Calu3 (cell line): ENCODE measurements around the gene CELA2A. TPM values are rescaled to one million over a fixed set of nuclear protein-coding genes. Genes with fewer than 3 reads are reported as not detected.

Experiments used
- BruUV-seq: library from RNA; stranded (reverse); fragments of 400-500 nt; replicated peaks from 2 replicates; lab custom pipeline; 2021; lab: Mats Ljungman, UMichigan
- CTCF ChIA-PET: fragments of 300-600 bp; sonication (Branson Sonifier 250); formaldehyde crosslinking; loops from one replicate; lab custom pipeline; 2022; ENCODE audit warnings: antibody characterized with exemption; lab: Charles Lee
- DNase-seq: peaks from one replicate; pipeline ENCODE4 v3.0.0; 2022
- H3K27ac Mint-ChIP-seq: one replicate; pipeline ENCODE4 v1.8.0; 2022; ENCODE audit warnings: mixed read lengths; ENCODE audit not compliant: unreplicated experiment
- H3K27me3 Mint-ChIP-seq: one replicate; pipeline ENCODE4 v1.8.0; 2022; ENCODE audit warnings: mixed read lengths; ENCODE audit not compliant: unreplicated experiment
- H3K36me3 Mint-ChIP-seq: one replicate; pipeline ENCODE4 v1.8.0; 2022; ENCODE audit warnings: mild to moderate bottlenecking, moderate library complexity, mixed read lengths; ENCODE audit not compliant: insufficient read depth, unreplicated experiment
- H3K4me1 Mint-ChIP-seq: one replicate; pipeline ENCODE4 v1.8.0; 2022; ENCODE audit warnings: mild to moderate bottlenecking, low read depth, mixed read lengths; ENCODE audit not compliant: unreplicated experiment
- H3K4me3 Mint-ChIP-seq: one replicate; pipeline ENCODE4 v1.8.0; 2022; ENCODE audit warnings: mild to moderate bottlenecking, low read depth, moderate library complexity, mixed read lengths; ENCODE audit not compliant: unreplicated experiment
- H3K9me3 Mint-ChIP-seq: one replicate; pipeline ENCODE4 v1.8.0; 2022; ENCODE audit warnings: low read depth, mixed read lengths; ENCODE audit not compliant: unreplicated experiment
- intact Hi-C: fragments of 100-400 bp; cut with micrococcal nuclease; formaldehyde crosslinking; loops from one replicate; pipeline ENCODE4 v1.10.0; 2022; ENCODE audit not compliant: unreplicated experiment
- total RNA-seq: library from RNA; stranded (reverse); gene quantifications from 2 replicates; pipeline ENCODE4 v1.2.3, GENCODE V29; 2022
- TF ChIP-seq, protein P1 (sequence below): fragments of 200-600 bp; IDR thresholded peaks from one replicate; pipeline ENCODE4 v1.8.0; 2022; ENCODE audit warnings: antibody characterized with exemption; ENCODE audit not compliant: unreplicated experiment

The CELA2A gene
- total RNA-seq, 1 experiment from 2014 or later, result not detected

DNA sequence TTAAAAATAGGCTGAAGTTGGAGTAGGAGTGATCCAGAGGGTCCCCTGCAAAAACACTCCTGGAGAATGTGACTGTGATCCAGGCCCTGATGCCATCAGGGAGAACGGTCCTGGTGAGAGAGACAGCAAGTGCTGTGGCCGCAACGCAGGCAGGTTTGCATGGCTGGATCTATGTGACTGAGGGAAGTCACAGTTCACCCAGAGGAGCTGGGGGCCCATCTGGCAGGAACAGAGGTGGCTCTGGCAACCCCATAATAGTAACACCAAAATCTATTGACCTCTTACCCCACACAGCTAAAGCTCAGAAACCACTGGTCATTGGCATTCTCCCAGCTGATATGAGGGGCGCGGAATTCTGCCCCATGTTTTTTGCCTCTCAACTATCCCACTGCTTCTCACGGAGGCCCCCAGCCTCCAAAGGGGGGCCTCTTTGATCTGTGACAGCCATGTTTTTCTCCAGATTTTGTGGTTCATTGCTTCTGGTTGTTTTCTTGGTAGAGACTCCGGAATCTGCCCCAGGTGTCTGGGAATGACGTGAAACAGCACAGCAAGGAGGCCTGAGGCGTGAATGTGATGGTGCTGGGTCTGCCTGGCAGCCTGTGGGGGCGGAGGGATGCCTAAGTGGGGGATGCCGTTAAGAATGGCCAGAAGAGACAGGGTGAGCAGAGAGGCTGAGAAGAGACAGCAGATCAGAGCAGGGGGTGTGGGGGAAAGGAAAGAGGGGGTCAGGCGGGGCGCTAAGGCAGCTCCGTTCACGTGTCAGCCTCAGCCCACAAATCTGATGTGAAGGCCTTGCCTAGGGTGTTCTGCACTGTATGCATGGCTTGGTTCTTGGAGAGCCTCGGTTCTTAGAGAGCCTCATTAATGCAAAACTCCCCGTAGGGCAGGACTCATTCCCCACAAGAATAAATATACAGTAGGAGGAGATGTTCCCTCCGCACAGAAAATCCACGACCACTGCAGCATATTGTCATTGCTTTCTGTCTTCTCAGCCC, 43.9 kb downstream of the CELA2A start:
- CTCF ChIA-PET, result no interaction called here
- Mint-ChIP-seq H3K27ac (no peak overlapping the region), H3K9me3 (no peaks in the 10 kb centered on the region), H3K4me3 (no peak overlapping the region), H3K36me3 (peaks cover 5% of the 10 kb centered on the region), H3K4me1 (no peaks in the 10 kb centered on the region), H3K27me3 (no peaks in the 10 kb centered on the region)
- DNase-seq, result no peak
- intact Hi-C loops, result loop anchor here (5.0 kb wide), 1 partner anchor 178 kb away; no protein-coding TSS in a partner anchor
- TF ChIP-seq, protein P1, sequence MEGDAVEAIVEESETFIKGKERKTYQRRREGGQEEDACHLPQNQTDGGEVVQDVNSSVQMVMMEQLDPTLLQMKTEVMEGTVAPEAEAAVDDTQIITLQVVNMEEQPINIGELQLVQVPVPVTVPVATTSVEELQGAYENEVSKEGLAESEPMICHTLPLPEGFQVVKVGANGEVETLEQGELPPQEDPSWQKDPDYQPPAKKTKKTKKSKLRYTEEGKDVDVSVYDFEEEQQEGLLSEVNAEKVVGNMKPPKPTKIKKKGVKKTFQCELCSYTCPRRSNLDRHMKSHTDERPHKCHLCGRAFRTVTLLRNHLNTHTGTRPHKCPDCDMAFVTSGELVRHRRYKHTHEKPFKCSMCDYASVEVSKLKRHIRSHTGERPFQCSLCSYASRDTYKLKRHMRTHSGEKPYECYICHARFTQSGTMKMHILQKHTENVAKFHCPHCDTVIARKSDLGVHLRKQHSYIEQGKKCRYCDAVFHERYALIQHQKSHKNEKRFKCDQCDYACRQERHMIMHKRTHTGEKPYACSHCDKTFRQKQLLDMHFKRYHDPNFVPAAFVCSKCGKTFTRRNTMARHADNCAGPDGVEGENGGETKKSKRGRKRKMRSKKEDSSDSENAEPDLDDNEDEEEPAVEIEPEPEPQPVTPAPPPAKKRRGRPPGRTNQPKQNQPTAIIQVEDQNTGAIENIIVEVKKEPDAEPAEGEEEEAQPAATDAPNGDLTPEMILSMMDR, result no peak
- no TSS peak for BruUV-seq

DNA sequence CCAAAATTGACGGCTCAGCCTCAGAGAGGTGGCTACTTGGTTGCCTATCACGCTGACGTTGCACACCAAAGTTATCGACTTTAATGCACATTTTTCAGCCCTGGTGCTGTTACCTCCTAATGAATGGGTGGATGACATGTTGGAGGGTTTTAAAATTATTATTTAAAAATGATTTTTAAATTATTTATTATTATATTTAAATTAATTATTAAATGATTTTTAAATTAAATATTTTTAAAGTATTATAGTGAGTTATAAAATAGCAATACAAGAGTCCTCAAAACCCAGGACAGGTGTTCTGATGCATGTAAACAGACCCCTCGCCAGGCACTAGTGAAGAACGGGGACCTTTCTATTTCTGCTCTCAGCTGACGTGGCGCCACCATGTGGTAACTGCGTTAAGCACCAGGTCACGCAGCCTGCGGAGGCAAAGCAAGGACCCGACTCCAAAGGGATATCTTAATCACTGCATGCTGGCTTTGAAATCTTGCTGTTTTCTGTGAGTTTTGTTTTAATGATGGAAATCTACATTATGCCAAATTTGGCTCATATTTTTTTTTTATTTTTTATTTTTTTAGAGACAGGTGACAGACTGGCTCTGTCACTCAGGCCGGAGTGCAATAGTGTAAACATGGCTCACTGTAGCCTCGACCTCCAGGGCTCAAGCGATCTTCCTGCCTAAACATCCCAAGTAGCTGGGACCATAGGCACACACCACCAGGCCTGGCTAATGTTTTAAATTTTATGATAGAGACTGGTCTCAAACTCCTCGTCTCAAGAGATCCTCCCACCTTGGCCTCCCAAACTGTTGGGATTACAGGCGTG, 44.9 kb downstream of the CELA2A start:
- H3K9me3 Mint-ChIP-seq, result no peaks in the 10 kb centered on the region
- no peak overlapping the region for H3K27ac Mint-ChIP-seq
- intact Hi-C loops, result loop anchor here (5.0 kb wide), 1 partner anchor 179 kb away; no protein-coding TSS in a partner anchor
- CTCF ChIA-PET, result no interaction called here
- no TSS peak for BruUV-seq
- no peak overlapping the region for H3K4me3 Mint-ChIP-seq
- peak; percentile 65 for DNase-seq
- H3K4me1 Mint-ChIP-seq, result no peaks in the 10 kb centered on the region
- no peaks in the 10 kb centered on the region for H3K27me3 Mint-ChIP-seq
- H3K36me3 Mint-ChIP-seq, result peaks cover 5% of the 10 kb centered on the region
- TF ChIP-seq, protein P1, result peak; percentile 68

DNA sequence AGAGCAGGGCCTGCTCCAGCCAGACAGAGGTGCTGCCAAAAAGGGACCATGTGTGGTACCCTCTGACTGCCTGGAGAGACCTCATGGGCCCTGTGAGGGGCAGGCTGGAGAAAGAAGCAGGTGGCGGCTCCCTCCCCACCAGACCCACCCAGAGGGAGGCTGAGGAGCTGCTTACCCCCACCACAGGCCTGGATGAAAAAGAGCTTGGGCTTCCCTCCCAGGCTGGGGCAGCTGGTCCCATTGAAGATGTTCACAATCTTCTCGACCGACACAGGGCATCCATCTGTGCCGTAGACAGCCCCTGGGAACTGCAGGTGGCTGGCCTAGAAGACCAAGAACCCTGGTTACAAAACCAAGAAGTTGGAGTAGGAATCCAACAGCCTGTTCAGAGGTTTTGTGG, 47.9 kb downstream of the CELA2A start:
- H3K27ac Mint-ChIP-seq, result no peak overlapping the region
- peaks cover 5% of the 10 kb centered on the region for H3K36me3 Mint-ChIP-seq
- CTCF ChIA-PET, result no interaction called here
- H3K9me3 Mint-ChIP-seq, result no peaks in the 10 kb centered on the region
- DNase-seq, result no peak
- BruUV-seq, result no TSS peak
- no peaks in the 10 kb centered on the region for H3K27me3 Mint-ChIP-seq
- intact Hi-C loops, result loop anchor here (5.0 kb wide), 1 partner anchor 182 kb away; no protein-coding TSS in a partner anchor
- no peaks in the 10 kb centered on the region for H3K4me1 Mint-ChIP-seq
- TF ChIP-seq, protein P1, result no peak
- H3K4me3 Mint-ChIP-seq, result no peak overlapping the region

- no peak for DNase-seq
- Mint-ChIP-seq H3K27ac (no peak overlapping the region), H3K36me3 (peaks cover 5% of the 10 kb centered on the region), H3K9me3 (no peaks in the 10 kb centered on the region), H3K4me1 (peaks cover 7% of the 10 kb centered on the region), H3K4me3 (no peak overlapping the region), H3K27me3 (no peaks in the 10 kb centered on the region)
- TF ChIP-seq, protein P1, result no peak
- intact Hi-C loops, result no loop called here
- BruUV-seq, result no TSS peak
- CTCF ChIA-PET, result no interaction called here
Observed at GRCh38 chr1:15506831-15507230, 50.3 kb downstream of the CELA2A start.
